Subcutaneous adipose tissue (tissue), 4 donors: Measurements from ENCODE around the gene KIRREL3. TPM values are rescaled to one million over a fixed set of nuclear protein-coding genes. Genes with fewer than 3 reads are reported as not detected.

ENCODE experiments used
- CTCF ChIP-seq: fragments of 450-650 bp; IDR thresholded peaks from one replicate; pipeline ENCODE4 v1.5.1; 2016; ENCODE audit warnings: low read depth, mild to moderate bottlenecking, control low read depth, antibody characterized with exemption, moderate library complexity
- total RNA-seq, 4 donors: library from RNA; depleted of rRNA; stranded (reverse); fragments of >200 nt; gene quantifications; one replicate each; pipeline ENCODE4 v1.1.0, GENCODE V29; 2016

KIRREL3 gene
- total RNA-seq, 4 donors from 2014 or later, result not detected

GRCh38 chr11:126416542-126417090 lies 584.0 kb downstream of the KIRREL3 start:
- no peak for TF ChIP-seq CTCF

- no peak for TF ChIP-seq CTCF
Observed at GRCh38 chr11:126415669-126416420, 584.7 kb downstream of the KIRREL3 start.

- TF ChIP-seq CTCF, result no peak
Observed at GRCh38 chr11:126415128-126415527, 585.4 kb downstream of the KIRREL3 start.

GRCh38 chr11:126414615-126415014 lies 586.0 kb downstream of the KIRREL3 start:
- no peak for TF ChIP-seq CTCF

GRCh38 chr11:126413843-126414405 lies 586.6 kb downstream of the KIRREL3 start:
- no peak for TF ChIP-seq CTCF

- no peak for TF ChIP-seq CTCF
Observed at GRCh38 chr11:126413426-126413825, 587.1 kb downstream of the KIRREL3 start.

GRCh38 chr11:126411971-126412381 lies 588.6 kb downstream of the KIRREL3 start:
- TF ChIP-seq CTCF, result no peak
